ENCODE measurements around the gene USPL1. TPM values are rescaled to one million over a fixed set of nuclear protein-coding genes. Genes with fewer than 3 reads are reported as not detected.
A peak's percentile ranks its signal among the peaks of the same experiment; 100 is the strongest.

USPL1 gene
- total and polyA plus RNA-seq, 2 of the 13 experiments (the other 11 are each of a cell fraction or from before 2014, with no cell fraction given): 13.7 to 15.9 TPM

DNA sequence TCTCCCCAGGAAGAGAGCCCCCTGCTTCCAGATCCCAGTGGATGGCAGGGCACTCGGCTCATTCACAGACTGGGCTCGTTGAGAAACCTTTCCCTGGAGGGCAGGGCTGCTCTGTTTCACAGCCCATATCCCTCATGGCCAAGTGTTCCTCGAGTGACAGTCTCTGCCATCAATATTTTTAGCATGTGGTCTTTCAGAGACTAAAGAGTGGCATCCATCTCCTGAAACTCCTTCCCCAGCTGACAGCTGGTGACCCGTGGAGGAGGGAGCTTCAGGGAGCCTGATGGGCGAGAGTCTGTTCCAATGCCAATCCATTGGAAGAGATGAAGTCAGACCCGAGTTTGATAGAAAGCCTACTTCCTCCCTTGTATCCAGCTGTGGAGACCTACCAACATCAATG is 86.9 kb downstream of the USPL1 start:
- Histone ChIP-seq H3K27ac (ENCODE audit: extremely low read length, insufficient read depth, low read length) (no peak overlapping the region), H3K9me3 (ENCODE audit: low read length) (no peaks in the 10 kb centered on the region), H3K4me3 (replicated peaks in 1 of 3; ENCODE audit: insufficient read depth in 1 of 3, low read depth in 2 of 3, low read length in 3 of 3) (no peak overlapping the region), H3K4me1 (ENCODE audit: insufficient read depth, low read length) (no peaks in the 10 kb centered on the region), H2AFZ (ENCODE audit: low read length) (no peak overlapping the region), H4K20me1 (ENCODE audit: insufficient read depth, low read length) (no peaks in the 10 kb centered on the region), H3K79me2 (ENCODE audit: insufficient read depth, low read length) (no peaks in the 10 kb centered on the region), H3K36me3 (replicated peaks in 1 of 2; ENCODE audit: control insufficient read depth in 1 of 2, insufficient read depth in 2 of 2, low read length in 2 of 2) (no peaks in the 10 kb centered on the region), H3K4me2 (ENCODE audit: low read depth, low read length) (no peak overlapping the region), H3K9ac (ENCODE audit: insufficient read depth, low read depth, low read length) (no peak overlapping the region), H3K27me3 (ENCODE audit: control insufficient read depth in 1 of 2, insufficient read depth in 2 of 2, low read length in 2 of 2) (peaks cover 2 to 9% of the 10 kb centered on the region in 2 experiments; a peak in 3 of 5 replicates)
- no peak for ATAC-seq
- BruUV-seq (replicated peaks): no TSS peak
- intact Hi-C loops (cut with micrococcal nuclease; ENCODE audit: unreplicated experiment) (no loop called here), in situ Hi-C loops (cut with HindIII; ENCODE audit: extremely low pct_ligation_motif_present, low pct_unique_long_range_greater_than_20kb) (no loop called here)
- WGBS (ENCODE audit: low lambda C conversion rate): 23% methylated on average over 4 of the region's 6 CpGs
- no peak for DNase-seq (ENCODE audit: low spot score)
- ChIA-PET CTCF (ENCODE audit: low intra/inter-chr PET ratio, low total read pairs) (no interaction called here), POLR2A (no interaction called here)
- no peak for FAIRE-seq
- TF ChIP-seq TBP (CRISPR knock-in tag; IDR thresholded peaks at IDR 0.05) (no peak), FOXP1 (IDR thresholded peaks at IDR 0.05) (no peak), FOXP1 (CRISPR knock-in tag; IDR thresholded peaks at IDR 0.05) (no peak)
- TF ChIP-seq, protein P1, sequence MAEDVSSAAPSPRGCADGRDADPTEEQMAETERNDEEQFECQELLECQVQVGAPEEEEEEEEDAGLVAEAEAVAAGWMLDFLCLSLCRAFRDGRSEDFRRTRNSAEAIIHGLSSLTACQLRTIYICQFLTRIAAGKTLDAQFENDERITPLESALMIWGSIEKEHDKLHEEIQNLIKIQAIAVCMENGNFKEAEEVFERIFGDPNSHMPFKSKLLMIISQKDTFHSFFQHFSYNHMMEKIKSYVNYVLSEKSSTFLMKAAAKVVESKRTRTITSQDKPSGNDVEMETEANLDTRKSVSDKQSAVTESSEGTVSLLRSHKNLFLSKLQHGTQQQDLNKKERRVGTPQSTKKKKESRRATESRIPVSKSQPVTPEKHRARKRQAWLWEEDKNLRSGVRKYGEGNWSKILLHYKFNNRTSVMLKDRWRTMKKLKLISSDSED (CRISPR knock-in tag; IDR thresholded peaks at IDR 0.05): no peak

DNA sequence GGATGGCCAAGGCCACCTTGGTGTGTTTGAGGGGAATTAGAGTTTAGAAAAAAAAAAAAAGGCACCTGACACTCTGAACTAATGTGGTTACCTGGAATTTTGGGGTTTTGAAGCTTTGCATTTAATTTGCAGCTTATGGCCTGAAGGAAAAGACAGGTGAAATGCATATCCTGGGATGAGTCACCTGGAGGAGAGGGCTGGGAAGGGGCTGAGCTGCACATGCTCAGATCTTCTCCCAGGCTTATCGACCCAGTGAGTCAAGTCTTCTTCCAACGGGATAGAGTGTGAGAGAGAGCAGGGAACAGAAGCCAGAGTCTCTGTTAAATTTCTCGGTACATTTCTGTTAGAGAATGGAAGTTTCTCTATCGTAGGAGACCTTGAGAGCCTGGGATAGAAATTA is 88.0 kb downstream of the USPL1 start:
- no peak for DNase-seq (ENCODE audit: low spot score)
- H3K9me3 ChIP-seq (ENCODE audit: low read length): no peaks in the 10 kb centered on the region
- no peak overlapping the region for H3K27ac ChIP-seq (ENCODE audit: extremely low read length, insufficient read depth, low read length)
- H3K4me3 ChIP-seq (replicated peaks in 1 of 3; ENCODE audit: insufficient read depth in 1 of 3, low read depth in 2 of 3, low read length in 3 of 3): no peak overlapping the region
- no peak overlapping the region for H3K9ac ChIP-seq (ENCODE audit: insufficient read depth, low read depth, low read length)
- FAIRE-seq: no peak
- intact Hi-C loops (cut with micrococcal nuclease; ENCODE audit: unreplicated experiment) (no loop called here), in situ Hi-C loops (cut with HindIII; ENCODE audit: extremely low pct_ligation_motif_present, low pct_unique_long_range_greater_than_20kb) (no loop called here)
- H4K20me1 ChIP-seq (ENCODE audit: insufficient read depth, low read length): no peaks in the 10 kb centered on the region
- POLR2A ChIA-PET: no interaction called here
- H3K79me2 ChIP-seq (ENCODE audit: insufficient read depth, low read length): no peaks in the 10 kb centered on the region
- WGBS (ENCODE audit: low lambda C conversion rate): 0% methylated on average over 4 of the region's 4 CpGs
- CTCF ChIA-PET (ENCODE audit: low intra/inter-chr PET ratio, low total read pairs): no interaction called here
- H3K36me3 ChIP-seq (replicated peaks in 1 of 2; ENCODE audit: control insufficient read depth in 1 of 2, insufficient read depth in 2 of 2, low read length in 2 of 2): no peaks in the 10 kb centered on the region
- H3K4me2 ChIP-seq (ENCODE audit: low read depth, low read length): no peak overlapping the region
- no peak overlapping the region for H2AFZ ChIP-seq (ENCODE audit: low read length)
- no TSS peak for BruUV-seq (replicated peaks)
- H3K27me3 ChIP-seq (ENCODE audit: control insufficient read depth in 1 of 2, insufficient read depth in 2 of 2, low read length in 2 of 2): peaks cover 2 to 7% of the 10 kb centered on the region in 2 experiments; a peak in 3 of 5 replicates
- no peak for ATAC-seq
- no peaks in the 10 kb centered on the region for H3K4me1 ChIP-seq (ENCODE audit: insufficient read depth, low read length)
- TF ChIP-seq ZMYM3 (CRISPR knock-in tag; IDR thresholded peaks at IDR 0.05): no peak
- TF ChIP-seq FOSL2 (CRISPR knock-in tag; IDR thresholded peaks at IDR 0.05): 0 out of 2 replicates have a peak, but pooled peaks have one; percentile 11
- TF ChIP-seq, protein P2, sequence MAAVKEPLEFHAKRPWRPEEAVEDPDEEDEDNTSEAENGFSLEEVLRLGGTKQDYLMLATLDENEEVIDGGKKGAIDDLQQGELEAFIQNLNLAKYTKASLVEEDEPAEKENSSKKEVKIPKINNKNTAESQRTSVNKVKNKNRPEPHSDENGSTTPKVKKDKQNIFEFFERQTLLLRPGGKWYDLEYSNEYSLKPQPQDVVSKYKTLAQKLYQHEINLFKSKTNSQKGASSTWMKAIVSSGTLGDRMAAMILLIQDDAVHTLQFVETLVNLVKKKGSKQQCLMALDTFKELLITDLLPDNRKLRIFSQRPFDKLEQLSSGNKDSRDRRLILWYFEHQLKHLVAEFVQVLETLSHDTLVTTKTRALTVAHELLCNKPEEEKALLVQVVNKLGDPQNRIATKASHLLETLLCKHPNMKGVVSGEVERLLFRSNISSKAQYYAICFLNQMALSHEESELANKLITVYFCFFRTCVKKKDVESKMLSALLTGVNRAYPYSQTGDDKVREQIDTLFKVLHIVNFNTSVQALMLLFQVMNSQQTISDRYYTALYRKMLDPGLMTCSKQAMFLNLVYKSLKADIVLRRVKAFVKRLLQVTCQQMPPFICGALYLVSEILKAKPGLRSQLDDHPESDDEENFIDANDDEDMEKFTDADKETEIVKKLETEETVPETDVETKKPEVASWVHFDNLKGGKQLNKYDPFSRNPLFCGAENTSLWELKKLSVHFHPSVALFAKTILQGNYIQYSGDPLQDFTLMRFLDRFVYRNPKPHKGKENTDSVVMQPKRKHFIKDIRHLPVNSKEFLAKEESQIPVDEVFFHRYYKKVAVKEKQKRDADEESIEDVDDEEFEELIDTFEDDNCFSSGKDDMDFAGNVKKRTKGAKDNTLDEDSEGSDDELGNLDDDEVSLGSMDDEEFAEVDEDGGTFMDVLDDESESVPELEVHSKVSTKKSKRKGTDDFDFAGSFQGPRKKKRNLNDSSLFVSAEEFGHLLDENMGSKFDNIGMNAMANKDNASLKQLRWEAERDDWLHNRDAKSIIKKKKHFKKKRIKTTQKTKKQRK (IDR thresholded peaks at IDR 0.05; ENCODE audit: low read length): no peak
- no peak for TF ChIP-seq ZFP36L2 (CRISPR knock-in tag; IDR thresholded peaks at IDR 0.05)
